GM10266 (cell line): ENCODE data around the gene RPL28.

ENCODE experiments used
- DNase-seq: peaks from one replicate; pipeline ENCODE4 v3.0.0; 2012; ENCODE audit errors: extremely low spot score
- TF ChIP-seq, protein P1 (sequence below): IDR thresholded peaks from 2 replicates; pipeline ENCODE4 v1.5.1; 2012; ENCODE audit warnings: mild to moderate bottlenecking, low read depth; ENCODE audit not compliant: control insufficient read depth, insufficient read depth; ENCODE audit errors: missing control alignments

RPL28 gene

GRCh38 chr19:55369653-55370304, 16.0 kb upstream of the RPL28 start:
- DNase-seq = peak; percentile 78
- TF ChIP-seq, protein P1, sequence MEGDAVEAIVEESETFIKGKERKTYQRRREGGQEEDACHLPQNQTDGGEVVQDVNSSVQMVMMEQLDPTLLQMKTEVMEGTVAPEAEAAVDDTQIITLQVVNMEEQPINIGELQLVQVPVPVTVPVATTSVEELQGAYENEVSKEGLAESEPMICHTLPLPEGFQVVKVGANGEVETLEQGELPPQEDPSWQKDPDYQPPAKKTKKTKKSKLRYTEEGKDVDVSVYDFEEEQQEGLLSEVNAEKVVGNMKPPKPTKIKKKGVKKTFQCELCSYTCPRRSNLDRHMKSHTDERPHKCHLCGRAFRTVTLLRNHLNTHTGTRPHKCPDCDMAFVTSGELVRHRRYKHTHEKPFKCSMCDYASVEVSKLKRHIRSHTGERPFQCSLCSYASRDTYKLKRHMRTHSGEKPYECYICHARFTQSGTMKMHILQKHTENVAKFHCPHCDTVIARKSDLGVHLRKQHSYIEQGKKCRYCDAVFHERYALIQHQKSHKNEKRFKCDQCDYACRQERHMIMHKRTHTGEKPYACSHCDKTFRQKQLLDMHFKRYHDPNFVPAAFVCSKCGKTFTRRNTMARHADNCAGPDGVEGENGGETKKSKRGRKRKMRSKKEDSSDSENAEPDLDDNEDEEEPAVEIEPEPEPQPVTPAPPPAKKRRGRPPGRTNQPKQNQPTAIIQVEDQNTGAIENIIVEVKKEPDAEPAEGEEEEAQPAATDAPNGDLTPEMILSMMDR = no peak

DNA sequence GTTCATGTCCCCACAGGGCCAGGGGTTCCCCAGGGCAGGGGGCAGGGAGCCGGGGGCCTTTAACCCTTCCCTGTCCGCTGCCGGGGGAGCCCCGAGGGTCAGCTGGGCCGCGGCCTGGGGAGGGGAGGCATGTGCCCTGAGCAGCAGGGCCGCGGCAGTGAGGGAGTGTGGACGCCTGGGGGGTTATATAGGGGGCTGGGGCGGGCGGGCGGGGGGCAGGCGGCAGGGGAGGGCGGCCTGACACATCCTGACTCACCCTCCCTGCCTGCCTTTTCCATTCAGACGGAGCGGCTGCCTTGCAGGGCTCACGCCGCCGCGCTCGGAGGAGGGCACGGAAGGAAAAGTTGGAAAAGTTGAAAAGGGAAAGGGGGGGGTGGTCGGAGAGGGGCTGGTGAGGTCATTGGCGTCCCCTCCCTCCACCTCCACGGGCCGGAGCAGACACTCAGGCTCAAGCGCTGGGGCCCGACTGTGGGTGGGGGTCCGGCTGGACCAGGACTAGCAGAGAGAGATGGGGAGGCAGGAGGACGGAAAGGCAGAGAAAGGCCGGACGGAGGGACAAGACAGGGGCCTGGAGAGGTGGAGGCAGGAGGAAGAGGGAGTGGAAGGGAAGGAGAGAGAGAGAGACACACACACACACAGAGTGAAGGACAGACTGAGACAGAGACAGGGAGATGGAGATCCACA, 15.3 kb upstream of the RPL28 start, which contains the start of gene IL11:
Gene IL11, minus strand, starts transcription at position 159 of the 684 bp plus-strand sequence. Its CDS starts 153 bp downstream, at position 6.
- DNase-seq = no peak
- TF ChIP-seq, protein P1 = no peak

GRCh38 chr19:55372316-55373081, 13.2 kb upstream of the RPL28 start:
- peak; percentile 34 for DNase-seq
- TF ChIP-seq, protein P1 = no peak

GRCh38 chr19:55373306-55373992, 12.3 kb upstream of the RPL28 start:
- no peak for DNase-seq
- TF ChIP-seq, protein P1 = no peak

- DNase-seq = no peak
- TF ChIP-seq, protein P1 = no peak
Observed at GRCh38 chr19:55373993-55374757, 11.6 kb upstream of the RPL28 start.

GRCh38 chr19:55376241-55376933, 9.3 kb upstream of the RPL28 start, which contains the start of gene TMEM190:
TMEM190 (plus strand) TSS chr19:55376826; CDS start chr19:55376854, 28 bp downstream.
- no peak for DNase-seq
- TF ChIP-seq, protein P1 = no peak
